ENCODE results near the gene GNG12. TPM values are rescaled to one million over a fixed set of nuclear protein-coding genes. Genes with fewer than 3 reads are reported as not detected.

GNG12 gene
- total and polyA plus RNA-seq, 8 donors: 7.3 to 39.8 (median 21.1) TPM

- WGBS, 2 donors: 51 to 64% methylated on average over 6 of the region's 6 CpGs
These were observed 62.1 kb downstream of the GNG12 start for GRCh38 chr1:67771152-67771551.

GRCh38 chr1:67769633-67770256 lies 63.5 kb downstream of the GNG12 start:
- TF ChIP-seq CTCF (IDR thresholded peaks at IDR 0.05): no peak
- FAIRE-seq (no peak), ATAC-seq (no peak), DNase-seq (no peak)
- Histone ChIP-seq H3K27ac (no peak overlapping the region), H3K4me3 (no peak overlapping the region), H3K27me3 (no peaks in the 10 kb centered on the region), H3K36me3 (no peaks in the 10 kb centered on the region), H3K4me1 (peaks cover 0 to 4% (median 0%) of the 10 kb centered on the region in 3 donors), H3K9me3 (no peaks in the 10 kb centered on the region)
- 83 to 90% methylated on average over 6 of the region's 6 CpGs for WGBS, 2 donors
- intact Hi-C loops (cut with DNase I): loop anchor here in 2 of 3 donors (10.0 kb wide), 3 partner anchors 75 to 345 kb away; no protein-coding TSS in a partner anchor

More at GRCh38 chr1:67771152-67771551, 62.1 kb downstream of the GNG12 start:
- intact Hi-C loops (cut with DNase I): loop anchor here in 1 of 3 donors (10.0 kb wide), 1 partner anchor 74 kb away; no protein-coding TSS in a partner anchor
- no peaks in the 10 kb centered on the region for H3K36me3 ChIP-seq
- H3K27ac ChIP-seq: peak overlapping the region in 1 of 4 donors; percentile 12
- ATAC-seq (peak; percentile 86 to 91 (median 89)), FAIRE-seq (no peak), DNase-seq (peak in 4 of 6 donors; percentile 55 to 81 (median 64))
- TF ChIP-seq CTCF (IDR thresholded peaks at IDR 0.05): peak in 1 of 4 donors; percentile 25
- peaks cover 0 to 4% (median 0%) of the 10 kb centered on the region in 3 donors for H3K4me1 ChIP-seq
- H3K27me3 ChIP-seq: no peaks in the 10 kb centered on the region
- no peaks in the 10 kb centered on the region for H3K9me3 ChIP-seq
- no peak overlapping the region for H3K4me3 ChIP-seq

GRCh38 chr1:67768480-67768879 lies 64.8 kb downstream of the GNG12 start:
- no peak for DNase-seq
- H3K27me3 ChIP-seq: no peaks in the 10 kb centered on the region
- no peak overlapping the region for H3K4me3 ChIP-seq
- no peaks in the 10 kb centered on the region for H3K9me3 ChIP-seq
- intact Hi-C loops (cut with DNase I): loop anchor here in 1 of 3 donors (10.0 kb wide), 2 partner anchors 234 to 346 kb away; no protein-coding TSS in a partner anchor
- WGBS, 2 donors: 94 to 97% methylated on average over 1 of the region's 1 CpG
- H3K36me3 ChIP-seq: no peaks in the 10 kb centered on the region
- H3K4me1 ChIP-seq: peaks cover 0 to 4% (median 0%) of the 10 kb centered on the region in 3 donors
- no peak for TF ChIP-seq CTCF (IDR thresholded peaks at IDR 0.05)
- no peak for FAIRE-seq
- ATAC-seq: no peak
- no peak overlapping the region for H3K27ac ChIP-seq

GRCh38 chr1:67767103-67767782 lies 66.0 kb downstream of the GNG12 start:
- FAIRE-seq (no peak), DNase-seq (no peak), ATAC-seq (no peak)
- no peaks in the 10 kb centered on the region for H3K36me3 ChIP-seq
- H3K4me3 ChIP-seq: no peak overlapping the region
- no peak overlapping the region for H3K27ac ChIP-seq
- intact Hi-C loops (cut with DNase I): loop anchor here in 1 of 3 donors (10.0 kb wide), 2 partner anchors 232 to 348 kb away; no protein-coding TSS in a partner anchor
- H3K9me3 ChIP-seq: no peaks in the 10 kb centered on the region
- TF ChIP-seq CTCF (IDR thresholded peaks at IDR 0.05): no peak
- H3K27me3 ChIP-seq: no peaks in the 10 kb centered on the region
- peaks cover 0 to 4% (median 0%) of the 10 kb centered on the region in 3 donors for H3K4me1 ChIP-seq
- 82 to 87% methylated on average over 6 of the region's 6 CpGs for WGBS, 2 donors

All from pancreas (tissue), 10 donors.